BE2C (cell line): ENCODE results near the gene DSTYK.

Experiments used
- DNase-seq: peaks from one replicate; pipeline ENCODE4 v3.0.0-alpha.2; 2020
- H3K27me3 ChIP-seq: fragments of 250-450 bp; sonication (Bioruptor Pico); 2 replicates; pipeline ENCODE4 v1.5.1; 2020; ENCODE audit warnings: mild to moderate bottlenecking
- H3K36me3 ChIP-seq: fragments of 250-450 bp; sonication (Bioruptor Pico); 2 replicates; pipeline ENCODE4 v1.5.1; 2020; ENCODE audit warnings: mild to moderate bottlenecking
- H3K4me1 ChIP-seq: fragments of 250-450 bp; sonication (Bioruptor Pico); 2 replicates; pipeline ENCODE4 v1.5.1; 2020
- H3K4me3 ChIP-seq: 2 replicates; pipeline ENCODE4 v1.5.1; 2011; ENCODE audit warnings: low read depth, low read length
- H3K9me3 ChIP-seq: fragments of 250-450 bp; sonication (Bioruptor Pico); 2 replicates; pipeline ENCODE4 v1.5.1; 2020
- TF ChIP-seq, protein P1 (sequence below): IDR thresholded peaks from 2 replicates; pipeline ENCODE4 v1.5.1; 2012; ENCODE audit warnings: mild to moderate bottlenecking, low read depth, low read length

Gene DSTYK

DNA sequence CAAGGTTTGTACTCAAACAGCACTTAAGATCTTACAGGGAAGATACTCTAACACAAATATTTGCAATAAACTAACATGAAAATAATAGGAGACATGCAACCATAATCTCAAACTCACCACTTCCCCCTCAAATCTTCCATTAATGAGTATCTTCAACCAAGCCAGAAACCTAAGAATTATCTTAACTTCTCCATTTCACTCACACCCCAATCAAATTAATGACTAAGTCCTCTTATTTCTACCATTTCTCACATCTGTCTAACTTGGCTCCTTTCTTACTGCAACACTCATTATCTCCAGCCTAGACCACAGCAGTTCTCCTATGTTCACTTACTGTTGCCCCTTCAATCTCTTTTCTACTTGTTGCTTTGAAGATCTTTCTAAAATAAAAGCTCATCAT is 100.1 kb downstream of the DSTYK start:
- no peaks in the 10 kb centered on the region for H3K4me1 ChIP-seq
- TF ChIP-seq, protein P1, sequence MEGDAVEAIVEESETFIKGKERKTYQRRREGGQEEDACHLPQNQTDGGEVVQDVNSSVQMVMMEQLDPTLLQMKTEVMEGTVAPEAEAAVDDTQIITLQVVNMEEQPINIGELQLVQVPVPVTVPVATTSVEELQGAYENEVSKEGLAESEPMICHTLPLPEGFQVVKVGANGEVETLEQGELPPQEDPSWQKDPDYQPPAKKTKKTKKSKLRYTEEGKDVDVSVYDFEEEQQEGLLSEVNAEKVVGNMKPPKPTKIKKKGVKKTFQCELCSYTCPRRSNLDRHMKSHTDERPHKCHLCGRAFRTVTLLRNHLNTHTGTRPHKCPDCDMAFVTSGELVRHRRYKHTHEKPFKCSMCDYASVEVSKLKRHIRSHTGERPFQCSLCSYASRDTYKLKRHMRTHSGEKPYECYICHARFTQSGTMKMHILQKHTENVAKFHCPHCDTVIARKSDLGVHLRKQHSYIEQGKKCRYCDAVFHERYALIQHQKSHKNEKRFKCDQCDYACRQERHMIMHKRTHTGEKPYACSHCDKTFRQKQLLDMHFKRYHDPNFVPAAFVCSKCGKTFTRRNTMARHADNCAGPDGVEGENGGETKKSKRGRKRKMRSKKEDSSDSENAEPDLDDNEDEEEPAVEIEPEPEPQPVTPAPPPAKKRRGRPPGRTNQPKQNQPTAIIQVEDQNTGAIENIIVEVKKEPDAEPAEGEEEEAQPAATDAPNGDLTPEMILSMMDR = no peak
- H3K27me3 ChIP-seq = no peaks in the 10 kb centered on the region
- no peak for DNase-seq
- peaks cover 45% of the 10 kb centered on the region for H3K36me3 ChIP-seq
- H3K9me3 ChIP-seq = no peaks in the 10 kb centered on the region
- H3K4me3 ChIP-seq = no peak overlapping the region

DNA sequence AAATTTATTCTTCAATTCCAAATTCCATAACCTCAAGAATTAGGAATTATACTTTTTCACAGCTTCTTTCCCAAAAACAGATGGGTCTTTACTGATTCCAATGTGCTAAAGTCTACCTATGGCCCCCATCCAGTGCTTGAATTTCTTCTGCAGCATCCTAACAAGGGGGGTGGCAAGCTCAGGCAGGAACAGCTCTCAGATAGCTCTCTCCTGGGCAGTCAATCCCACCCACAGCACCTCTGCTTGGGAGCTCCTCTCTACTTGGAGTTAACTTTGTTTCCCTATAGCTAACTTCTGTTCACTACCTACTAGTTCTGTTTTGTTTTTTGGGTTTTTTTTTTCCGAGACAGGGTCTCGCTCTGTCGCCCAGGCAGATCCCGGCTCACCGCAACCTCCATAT is 101.8 kb downstream of the DSTYK start:
- peaks cover 50% of the 10 kb centered on the region for H3K36me3 ChIP-seq
- no peaks in the 10 kb centered on the region for H3K27me3 ChIP-seq
- TF ChIP-seq, protein P1 = no peak
- no peaks in the 10 kb centered on the region for H3K4me1 ChIP-seq
- no peaks in the 10 kb centered on the region for H3K9me3 ChIP-seq
- no peak overlapping the region for H3K4me3 ChIP-seq
- no peak for DNase-seq

DNA sequence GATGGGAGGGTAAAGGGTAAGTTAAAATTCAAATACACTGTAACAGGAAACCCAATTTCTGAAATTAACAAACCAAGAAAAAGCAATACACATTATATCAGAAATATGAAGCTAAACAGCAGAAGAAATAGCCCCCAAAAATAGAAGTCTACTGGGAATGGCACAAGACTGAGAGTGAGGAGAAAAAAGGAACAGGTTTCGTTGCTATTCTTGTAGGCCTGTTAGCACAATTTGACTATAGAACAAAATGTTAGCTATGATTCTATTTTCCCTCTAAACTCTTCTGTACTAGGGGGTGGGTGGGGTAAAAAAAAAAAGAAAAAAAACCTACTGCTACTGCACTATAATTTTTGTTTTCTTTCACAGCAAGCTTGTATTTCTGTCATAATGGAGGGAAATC is 102.2 kb downstream of the DSTYK start:
- peaks cover 50% of the 10 kb centered on the region for H3K36me3 ChIP-seq
- H3K4me3 ChIP-seq = no peak overlapping the region
- DNase-seq = no peak
- no peaks in the 10 kb centered on the region for H3K4me1 ChIP-seq
- H3K27me3 ChIP-seq = no peaks in the 10 kb centered on the region
- no peaks in the 10 kb centered on the region for H3K9me3 ChIP-seq
- TF ChIP-seq, protein P1 = no peak

DNA sequence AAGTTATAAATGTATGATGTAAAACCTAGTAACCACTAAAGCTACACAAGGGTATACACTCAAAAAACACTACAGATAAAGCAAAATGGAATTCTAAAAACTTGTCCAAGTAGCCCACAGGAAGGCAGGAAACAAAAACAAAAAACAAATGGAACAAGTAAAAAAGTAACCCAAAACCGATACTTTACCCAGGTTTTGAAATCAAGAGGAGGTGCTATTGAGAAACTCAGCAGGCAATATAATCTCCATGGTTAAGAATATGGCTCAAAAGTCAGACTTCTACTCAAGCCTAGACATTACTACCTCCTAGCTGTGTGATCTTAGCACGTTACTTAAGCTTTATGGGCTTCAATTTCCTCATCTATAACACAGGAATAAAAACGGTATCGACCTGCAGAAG is 103.0 kb downstream of the DSTYK start:
- Histone ChIP-seq H3K27me3 (no peaks in the 10 kb centered on the region), H3K4me3 (no peak overlapping the region), H3K36me3 (peaks cover 47% of the 10 kb centered on the region), H3K9me3 (no peaks in the 10 kb centered on the region), H3K4me1 (no peaks in the 10 kb centered on the region)
- TF ChIP-seq, protein P1 = no peak
- no peak for DNase-seq

DNA sequence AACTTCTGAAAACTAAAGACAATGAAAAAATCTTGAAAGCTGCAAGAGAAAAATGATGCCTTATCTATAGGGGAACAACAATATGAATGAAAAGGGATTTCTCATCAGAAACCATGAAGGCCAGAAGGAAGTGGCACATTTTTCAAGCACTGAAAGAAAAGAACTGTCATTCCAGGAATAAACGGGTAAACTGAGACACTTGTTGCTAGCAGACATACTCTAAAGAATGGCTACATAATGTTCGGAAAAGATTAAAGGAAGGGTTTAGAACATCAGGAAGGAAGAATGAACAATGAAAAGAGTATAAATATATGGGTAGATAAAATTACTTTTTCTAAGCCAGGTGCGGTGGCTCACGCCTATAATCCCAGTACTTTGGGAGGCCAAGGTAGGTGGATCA is 104.2 kb downstream of the DSTYK start:
- no peak overlapping the region for H3K4me3 ChIP-seq
- no peaks in the 10 kb centered on the region for H3K9me3 ChIP-seq
- TF ChIP-seq, protein P1 = no peak
- H3K36me3 ChIP-seq = peaks cover 51% of the 10 kb centered on the region
- H3K4me1 ChIP-seq = no peaks in the 10 kb centered on the region
- no peak for DNase-seq
- no peaks in the 10 kb centered on the region for H3K27me3 ChIP-seq

DNA sequence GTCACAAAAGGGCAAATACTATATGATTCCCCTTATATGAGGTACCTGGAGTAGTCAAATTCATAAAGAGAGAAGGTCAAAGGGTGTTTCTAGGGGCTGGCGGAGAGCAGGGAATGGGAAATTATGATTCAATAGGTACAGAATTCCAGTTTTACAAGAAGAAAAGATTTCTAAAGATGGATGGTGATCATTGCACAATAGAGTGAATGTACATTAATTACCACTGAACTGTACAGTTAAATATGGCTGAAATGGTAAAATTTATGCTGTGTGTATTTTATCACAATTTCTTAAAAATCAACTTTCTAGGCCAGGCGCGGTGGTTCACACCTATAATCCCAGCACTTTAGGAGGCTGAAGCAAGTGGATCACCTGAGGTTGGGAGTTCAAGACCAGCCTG is 109.1 kb downstream of the DSTYK start:
- Histone ChIP-seq H3K4me1 (no peaks in the 10 kb centered on the region), H3K9me3 (no peaks in the 10 kb centered on the region), H3K27me3 (no peaks in the 10 kb centered on the region), H3K4me3 (no peak overlapping the region), H3K36me3 (peaks cover 77% of the 10 kb centered on the region)
- TF ChIP-seq, protein P1 = no peak
- DNase-seq = no peak
